HepG2 (cell line): ENCODE results near the gene UCK2. TPM values are rescaled to one million over a fixed set of nuclear protein-coding genes. Genes with fewer than 3 reads are reported as not detected.

Experiments used
- EED ChIP-seq: sonication (generic); formaldehyde crosslinking; IDR thresholded peaks from 2 replicates; pipeline ENCODE4 v1.5.0; 2020; ENCODE audit warnings: mild to moderate bottlenecking, missing genetic modification reagents
- EHMT2 ChIP-seq: fragments of 200-600 bp; sonication (generic); IDR thresholded peaks from 2 replicates; pipeline ENCODE4 v1.7.0; 2017; ENCODE audit warnings: antibody characterized with exemption, low read depth, low read length, borderline replicate concordance
- EZH2 ChIP-seq: conservative IDR thresholded peaks from 2 replicates; pipeline ENCODE4 v1.6.1; 2012; ENCODE audit warnings: mild to moderate bottlenecking, low read depth, low read length, moderate library complexity
- GPN1 ChIP-seq: sonication (generic); formaldehyde crosslinking; IDR thresholded peaks from 2 replicates; pipeline ENCODE4 v1.5.1; 2020; ENCODE audit warnings: missing genetic modification reagents, borderline replicate concordance
- KDM5A ChIP-seq: fragments of 200-600 bp; sonication (generic); IDR thresholded peaks from 2 replicates; pipeline ENCODE4 v1.7.0; 2018; ENCODE audit warnings: antibody characterized with exemption, mild to moderate bottlenecking, low read length, borderline replicate concordance
- NAIF1 ChIP-seq: sonication (generic); formaldehyde crosslinking; IDR thresholded peaks from 2 replicates; pipeline ENCODE4 v1.5.0; 2020; ENCODE audit warnings: mild to moderate bottlenecking, missing genetic modification reagents, borderline replicate concordance
- NR2F6 ChIP-seq, 2 experiments: IDR thresholded peaks; 2 replicates each; pipeline ENCODE4 v1.6.1; 2016; ENCODE audit warnings: antibody characterized with exemption in 1 of 2, mild to moderate bottlenecking in 1 of 2
- SMAD9 ChIP-seq: sonication (generic); formaldehyde crosslinking; IDR thresholded peaks from 2 replicates; pipeline ENCODE4 v1.5.1; 2020; ENCODE audit warnings: mild to moderate bottlenecking, missing genetic modification reagents
- ZFP36L1 ChIP-seq: sonication (generic); formaldehyde crosslinking; IDR thresholded peaks from 2 replicates; pipeline ENCODE4 v1.8.0; 2022; ENCODE audit warnings: mild to moderate bottlenecking, missing genetic modification reagents, moderate library complexity
- ZFP62 ChIP-seq: sonication (generic); formaldehyde crosslinking; IDR thresholded peaks from 2 replicates; pipeline ENCODE4 v1.4.0; 2020; ENCODE audit warnings: missing genetic modification reagents
- ZMYM3 ChIP-seq: sonication (generic); formaldehyde crosslinking; IDR thresholded peaks from 2 replicates; pipeline ENCODE4 v1.5.1; 2020; ENCODE audit warnings: mild to moderate bottlenecking, missing genetic modification reagents
- ZNF253 ChIP-seq: sonication (generic); formaldehyde crosslinking; IDR thresholded peaks from 2 replicates; pipeline ENCODE4 v1.8.0; 2022; ENCODE audit warnings: mild to moderate bottlenecking, missing genetic modification reagents, borderline replicate concordance
- ZNF282 ChIP-seq: fragments of 450-650 bp; IDR thresholded peaks from 2 replicates; pipeline ENCODE4 v1.6.1; 2018; ENCODE audit not compliant: partially characterized antibody
- ZNF546 ChIP-seq: sonication (generic); formaldehyde crosslinking; conservative IDR thresholded peaks from 2 replicates; pipeline ENCODE4 v1.8.1; 2023; ENCODE audit warnings: mild to moderate bottlenecking, missing genetic modification reagents
- ZNF780A ChIP-seq: sonication (generic); formaldehyde crosslinking; IDR thresholded peaks from 2 replicates; pipeline ENCODE4 v1.8.0; 2022; ENCODE audit warnings: mild to moderate bottlenecking, missing genetic modification reagents, moderate library complexity
- polyA plus RNA-seq, 8 experiments: library from polyadenylated mRNA; depleted of rRNA in 3 of 8; stranded (reverse) in 7 of 8; unstranded in 1 of 8; fragments of >200 nt; fragmentation: Illumina TruSeq in 4 of 8; extraction: Trizol in 4 of 8; gene quantifications; 2 replicates each; pipeline versions ENCODE4 v1.2.1 to v1.2.3, GENCODE V29; 2011 to 2016; ENCODE audit warnings: low read depth in 4 of 8, missing spikeins in 1 of 8, mixed read lengths in 1 of 8; ENCODE audit not compliant: insufficient read depth in 1 of 8
- total RNA-seq, 5 experiments: library from RNA; depleted of rRNA; stranded (reverse); fragments of >200 nt; fragmentation: Illumina TruSeq; extraction: Trizol; gene quantifications; 2 replicates each; pipeline ENCODE4 v1.2.3, GENCODE V29; 2016; ENCODE audit warnings: low read depth in 1 of 5
- TF ChIP-seq, protein P1 (sequence below): sonication (generic); formaldehyde crosslinking; IDR thresholded peaks from 2 replicates; pipeline ENCODE4 v1.4.0; 2020; ENCODE audit warnings: missing genetic modification reagents, borderline replicate concordance
- TF ChIP-seq, protein P2 (sequence below): fragments of 450-650 bp; IDR thresholded peaks from 2 replicates; pipeline ENCODE4 v1.6.1; 2016
- TF ChIP-seq, protein P3 (sequence below): sonication (generic); formaldehyde crosslinking; IDR thresholded peaks from 2 replicates; pipeline ENCODE4 v1.4.0; 2020; ENCODE audit warnings: missing genetic modification reagents; ENCODE audit errors: not compliant biosample characterization
- TF ChIP-seq, protein P4 (sequence below): fragments of 450-650 bp; IDR thresholded peaks from 2 replicates; pipeline ENCODE4 v1.6.1; 2017
- TF ChIP-seq, protein P5 (sequence below): sonication (generic); formaldehyde crosslinking; IDR thresholded peaks from 2 replicates; pipeline ENCODE4 v1.8.0; 2023; ENCODE audit warnings: mild to moderate bottlenecking, missing genetic modification reagents
- TF ChIP-seq, protein P6 (sequence below): sonication (generic); formaldehyde crosslinking; IDR thresholded peaks from 2 replicates; pipeline ENCODE4 v1.5.0; 2020; ENCODE audit warnings: missing genetic modification reagents

UCK2 gene
- total and polyA plus RNA-seq, 2 of the 13 experiments (the other 11 are each of a cell fraction or from before 2014, with no cell fraction given), result 64.3 to 78.0 TPM

DNA sequence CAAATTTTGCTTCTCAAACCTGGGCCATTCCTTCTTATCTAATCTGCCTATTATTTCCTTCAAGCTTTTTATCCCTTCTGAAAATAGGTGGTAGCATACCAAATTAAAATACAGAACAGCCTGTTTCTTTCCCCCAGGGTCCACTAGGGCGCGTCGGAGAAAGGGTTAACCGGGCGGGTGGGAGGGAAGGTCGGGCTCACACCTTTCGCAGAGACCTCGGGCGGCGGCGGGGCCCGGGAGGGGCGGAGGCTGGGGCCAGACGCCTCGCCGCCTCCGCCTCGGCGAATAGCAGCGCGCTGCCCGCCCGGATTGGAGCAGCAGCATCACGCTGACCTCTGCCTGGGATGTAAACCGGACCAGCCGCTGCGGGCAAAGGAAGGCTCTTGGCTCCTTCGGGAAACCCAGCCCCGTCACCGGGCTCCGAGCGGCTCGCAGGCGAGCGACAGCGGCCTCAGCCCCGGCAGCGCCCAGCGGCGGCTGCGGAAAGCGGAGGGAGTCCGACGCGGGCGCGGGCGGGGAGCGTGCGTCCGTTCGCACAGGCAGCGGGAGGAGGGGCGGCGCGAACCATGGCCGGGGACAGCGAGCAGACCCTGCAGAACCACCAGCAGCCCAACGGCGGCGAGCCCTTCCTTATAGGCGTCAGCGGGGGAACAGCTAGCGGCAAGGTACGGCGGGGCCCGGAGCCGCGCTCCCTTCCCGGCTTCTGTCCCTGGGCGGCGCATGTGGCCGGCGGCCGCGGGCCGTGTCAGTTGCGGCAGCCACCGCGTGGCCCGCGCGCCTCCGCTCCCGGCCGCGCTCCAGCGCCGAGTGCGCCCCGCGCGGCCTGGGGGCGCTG is at the start of gene UCK2 (continued):
- TF ChIP-seq ZNF546 (no peak), GPN1 (CRISPR knock-in tag) (no peak), ZMYM3 (CRISPR knock-in tag) (peak; percentile 27; the same call in 1 of the 2 replicates), ZNF780A (CRISPR knock-in tag) (no peak), EED (CRISPR knock-in tag) (peak; percentile 18; the same call in 1 of the 2 replicates), NAIF1 (CRISPR knock-in tag) (no peak; the same call in 1 of the 2 replicates), ZNF282 (no peak), ZFP36L1 (CRISPR knock-in tag) (no peak), SMAD9 (CRISPR knock-in tag) (no peak), KDM5A (no peak; the same call in 1 of the 2 replicates), EZH2 (no peak), NR2F6 (IDR thresholded peaks at IDR 0.05) (no peak), NR2F6 (CRISPR knock-in tag; IDR thresholded peaks at IDR 0.05) (peak; percentile 31; the same call in 1 of the 2 replicates), ZFP62 (CRISPR knock-in tag) (no peak), ZNF253 (CRISPR knock-in tag) (peak; percentile 44; the same call in 1 of the 2 replicates), EHMT2 (no peak)
- TF ChIP-seq, protein P1, sequence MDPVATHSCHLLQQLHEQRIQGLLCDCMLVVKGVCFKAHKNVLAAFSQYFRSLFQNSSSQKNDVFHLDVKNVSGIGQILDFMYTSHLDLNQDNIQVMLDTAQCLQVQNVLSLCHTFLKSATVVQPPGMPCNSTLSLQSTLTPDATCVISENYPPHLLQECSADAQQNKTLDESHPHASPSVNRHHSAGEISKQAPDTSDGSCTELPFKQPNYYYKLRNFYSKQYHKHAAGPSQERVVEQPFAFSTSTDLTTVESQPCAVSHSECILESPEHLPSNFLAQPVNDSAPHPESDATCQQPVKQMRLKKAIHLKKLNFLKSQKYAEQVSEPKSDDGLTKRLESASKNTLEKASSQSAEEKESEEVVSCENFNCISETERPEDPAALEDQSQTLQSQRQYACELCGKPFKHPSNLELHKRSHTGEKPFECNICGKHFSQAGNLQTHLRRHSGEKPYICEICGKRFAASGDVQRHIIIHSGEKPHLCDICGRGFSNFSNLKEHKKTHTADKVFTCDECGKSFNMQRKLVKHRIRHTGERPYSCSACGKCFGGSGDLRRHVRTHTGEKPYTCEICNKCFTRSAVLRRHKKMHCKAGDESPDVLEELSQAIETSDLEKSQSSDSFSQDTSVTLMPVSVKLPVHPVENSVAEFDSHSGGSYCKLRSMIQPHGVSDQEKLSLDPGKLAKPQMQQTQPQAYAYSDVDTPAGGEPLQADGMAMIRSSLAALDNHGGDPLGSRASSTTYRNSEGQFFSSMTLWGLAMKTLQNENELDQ, result no peak
- TF ChIP-seq, protein P2, sequence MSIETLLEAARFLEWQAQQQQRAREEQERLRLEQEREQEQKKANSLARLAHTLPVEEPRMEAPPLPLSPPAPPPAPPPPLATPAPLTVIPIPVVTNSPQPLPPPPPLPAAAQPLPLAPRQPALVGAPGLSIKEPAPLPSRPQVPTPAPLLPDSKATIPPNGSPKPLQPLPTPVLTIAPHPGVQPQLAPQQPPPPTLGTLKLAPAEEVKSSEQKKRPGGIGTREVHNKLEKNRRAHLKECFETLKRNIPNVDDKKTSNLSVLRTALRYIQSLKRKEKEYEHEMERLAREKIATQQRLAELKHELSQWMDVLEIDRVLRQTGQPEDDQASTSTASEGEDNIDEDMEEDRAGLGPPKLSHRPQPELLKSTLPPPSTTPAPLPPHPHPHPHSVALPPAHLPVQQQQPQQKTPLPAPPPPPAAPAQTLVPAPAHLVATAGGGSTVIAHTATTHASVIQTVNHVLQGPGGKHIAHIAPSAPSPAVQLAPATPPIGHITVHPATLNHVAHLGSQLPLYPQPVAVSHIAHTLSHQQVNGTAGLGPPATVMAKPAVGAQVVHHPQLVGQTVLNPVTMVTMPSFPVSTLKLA, result no peak; the same call in 1 of the 2 replicates
- TF ChIP-seq, protein P3, sequence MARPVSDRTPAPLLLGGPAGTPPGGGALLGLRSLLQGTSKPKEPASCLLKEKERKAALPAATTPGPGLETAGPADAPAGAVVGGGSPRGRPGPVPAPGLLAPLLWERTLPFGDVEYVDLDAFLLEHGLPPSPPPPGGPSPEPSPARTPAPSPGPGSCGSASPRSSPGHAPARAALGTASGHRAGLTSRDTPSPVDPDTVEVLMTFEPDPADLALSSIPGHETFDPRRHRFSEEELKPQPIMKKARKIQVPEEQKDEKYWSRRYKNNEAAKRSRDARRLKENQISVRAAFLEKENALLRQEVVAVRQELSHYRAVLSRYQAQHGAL (CRISPR knock-in tag), result no peak
- TF ChIP-seq, protein P4, sequence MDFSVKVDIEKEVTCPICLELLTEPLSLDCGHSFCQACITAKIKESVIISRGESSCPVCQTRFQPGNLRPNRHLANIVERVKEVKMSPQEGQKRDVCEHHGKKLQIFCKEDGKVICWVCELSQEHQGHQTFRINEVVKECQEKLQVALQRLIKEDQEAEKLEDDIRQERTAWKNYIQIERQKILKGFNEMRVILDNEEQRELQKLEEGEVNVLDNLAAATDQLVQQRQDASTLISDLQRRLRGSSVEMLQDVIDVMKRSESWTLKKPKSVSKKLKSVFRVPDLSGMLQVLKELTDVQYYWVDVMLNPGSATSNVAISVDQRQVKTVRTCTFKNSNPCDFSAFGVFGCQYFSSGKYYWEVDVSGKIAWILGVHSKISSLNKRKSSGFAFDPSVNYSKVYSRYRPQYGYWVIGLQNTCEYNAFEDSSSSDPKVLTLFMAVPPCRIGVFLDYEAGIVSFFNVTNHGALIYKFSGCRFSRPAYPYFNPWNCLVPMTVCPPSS, result no peak
- TF ChIP-seq, protein P5, sequence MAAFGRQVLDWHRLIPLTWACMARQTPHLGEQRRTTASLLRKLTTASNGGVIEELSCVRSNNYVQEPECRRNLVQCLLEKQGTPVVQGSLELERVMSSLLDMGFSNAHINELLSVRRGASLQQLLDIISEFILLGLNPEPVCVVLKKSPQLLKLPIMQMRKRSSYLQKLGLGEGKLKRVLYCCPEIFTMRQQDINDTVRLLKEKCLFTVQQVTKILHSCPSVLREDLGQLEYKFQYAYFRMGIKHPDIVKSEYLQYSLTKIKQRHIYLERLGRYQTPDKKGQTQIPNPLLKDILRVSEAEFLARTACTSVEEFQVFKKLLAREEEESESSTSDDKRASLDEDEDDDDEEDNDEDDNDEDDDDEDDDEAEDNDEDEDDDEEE (CRISPR knock-in tag), result peak; percentile 57; the same call in 1 of the 2 replicates
- TF ChIP-seq, protein P6, sequence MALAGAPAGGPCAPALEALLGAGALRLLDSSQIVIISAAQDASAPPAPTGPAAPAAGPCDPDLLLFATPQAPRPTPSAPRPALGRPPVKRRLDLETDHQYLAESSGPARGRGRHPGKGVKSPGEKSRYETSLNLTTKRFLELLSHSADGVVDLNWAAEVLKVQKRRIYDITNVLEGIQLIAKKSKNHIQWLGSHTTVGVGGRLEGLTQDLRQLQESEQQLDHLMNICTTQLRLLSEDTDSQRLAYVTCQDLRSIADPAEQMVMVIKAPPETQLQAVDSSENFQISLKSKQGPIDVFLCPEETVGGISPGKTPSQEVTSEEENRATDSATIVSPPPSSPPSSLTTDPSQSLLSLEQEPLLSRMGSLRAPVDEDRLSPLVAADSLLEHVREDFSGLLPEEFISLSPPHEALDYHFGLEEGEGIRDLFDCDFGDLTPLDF, result no peak
